DND-41 (cell line): ENCODE results near the gene SLC10A2.

ENCODE experiments used
- ATAC-seq: fragments of 200-7000 bp; cut with Tn5 transposase; 3 replicates; pipeline ENCODE4 v1.9.1; 2021; ENCODE audit warnings: low read depth; ENCODE audit not compliant: insufficient read depth
- DNase-seq: peaks from one replicate; pipeline ENCODE4 v3.0.0-alpha.2; 2020
- H2AFZ ChIP-seq: 2 replicates; pipeline ENCODE4 v1.6.0; 2012; ENCODE audit warnings: low read depth, low read length
- H3K27ac ChIP-seq: 2 replicates; pipeline ENCODE4 v1.5.1; 2012; ENCODE audit warnings: low read length, inconsistent platforms
- H3K27me3 ChIP-seq: fragments of 200-600 bp; sonication (generic); 2 replicates; pipeline ENCODE4 v1.6.0; 2012; ENCODE audit warnings: low read length, mild to moderate bottlenecking, inconsistent platforms; ENCODE audit not compliant: insufficient read depth, poor library complexity
- H3K36me3 ChIP-seq: 2 replicates; pipeline ENCODE4 v1.5.1; 2012; ENCODE audit warnings: low read length, inconsistent platforms; ENCODE audit not compliant: insufficient read depth
- H3K4me1 ChIP-seq: 2 replicates; pipeline ENCODE4 v1.5.1; 2012; ENCODE audit warnings: mild to moderate bottlenecking, low read length; ENCODE audit not compliant: insufficient read depth
- H3K4me2 ChIP-seq: 2 replicates; pipeline ENCODE4 v1.6.0; 2012; ENCODE audit warnings: mild to moderate bottlenecking, moderate library complexity, low read length, inconsistent platforms; ENCODE audit not compliant: insufficient read depth
- H3K4me3 ChIP-seq, 2 experiments: fragments of 200-600 bp in 1 of 2; shearing (Covaris generic) in 1 of 2; 2 replicates each; pipeline ENCODE4 v1.5.1; 2012 to 2016; ENCODE audit warnings: inconsistent platforms in 2 of 2, low read length in 2 of 2, mild to moderate bottlenecking in 2 of 2, low read depth in 1 of 2, moderate library complexity in 1 of 2
- H3K79me2 ChIP-seq: 2 replicates; pipeline ENCODE4 v1.6.0; 2012; ENCODE audit warnings: low read length, inconsistent platforms; ENCODE audit not compliant: insufficient read depth
- H3K9ac ChIP-seq: 2 replicates; pipeline ENCODE4 v1.6.0; 2012; ENCODE audit warnings: low read depth, mild to moderate bottlenecking, inconsistent platforms, low read length, moderate library complexity
- H3K9me3 ChIP-seq: 2 replicates; pipeline ENCODE4 v1.5.1; 2012; ENCODE audit warnings: low read length, moderate library complexity, mild to moderate bottlenecking, inconsistent platforms; ENCODE audit not compliant: insufficient read depth, severe bottlenecking
- H4K20me1 ChIP-seq: 2 replicates; pipeline ENCODE4 v1.6.0; 2012; ENCODE audit warnings: low read length; ENCODE audit not compliant: insufficient read depth
- EZH2 ChIP-seq: IDR thresholded peaks from 3 replicates; pipeline ENCODE4 v1.6.1; 2012; ENCODE audit warnings: borderline replicate concordance, low read depth, mild to moderate bottlenecking, moderate library complexity, low read length, inconsistent platforms; ENCODE audit not compliant: severe bottlenecking
- TF ChIP-seq, protein P1 (sequence below): IDR thresholded peaks from 2 replicates; pipeline ENCODE4 v1.5.1; 2012; ENCODE audit warnings: borderline replicate concordance, low read length, moderate library complexity, mild to moderate bottlenecking; ENCODE audit not compliant: poor library complexity, severe bottlenecking; ENCODE audit errors: extremely low read depth

Gene SLC10A2

DNA sequence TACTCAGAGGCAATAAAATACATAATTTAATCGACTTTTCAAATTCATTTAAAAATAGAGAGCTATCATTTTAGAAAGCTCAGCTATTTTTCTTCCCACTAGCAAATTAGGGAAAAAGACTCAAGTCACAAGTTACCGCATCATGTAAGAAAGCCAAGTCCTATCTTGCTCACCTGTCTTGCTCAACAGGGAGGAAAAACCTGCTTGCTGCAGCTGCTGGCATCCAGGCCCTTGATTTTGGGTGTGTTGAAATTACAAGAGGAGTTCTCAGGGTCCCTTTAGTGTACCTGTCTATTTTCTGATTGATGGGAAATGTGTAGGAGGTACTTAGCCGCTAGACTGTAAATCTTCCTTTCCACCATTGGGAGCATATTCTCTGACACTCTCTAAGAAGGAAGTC, 22.2 kb downstream of the SLC10A2 start:
- Histone ChIP-seq H3K4me3 (no peak overlapping the region), H4K20me1 (no peaks in the 10 kb centered on the region), H3K9ac (no peak overlapping the region), H3K4me1 (no peaks in the 10 kb centered on the region), H2AFZ (no peak overlapping the region), H3K4me2 (no peak overlapping the region), H3K79me2 (no peaks in the 10 kb centered on the region), H3K27ac (no peak overlapping the region), H3K9me3 (no peaks in the 10 kb centered on the region), H3K36me3 (no peaks in the 10 kb centered on the region), H3K27me3 (peaks cover 3% of the 10 kb centered on the region)
- DNase-seq (no peak), ATAC-seq (no peak)
- TF ChIP-seq EZH2, result no peak
- TF ChIP-seq, protein P1, sequence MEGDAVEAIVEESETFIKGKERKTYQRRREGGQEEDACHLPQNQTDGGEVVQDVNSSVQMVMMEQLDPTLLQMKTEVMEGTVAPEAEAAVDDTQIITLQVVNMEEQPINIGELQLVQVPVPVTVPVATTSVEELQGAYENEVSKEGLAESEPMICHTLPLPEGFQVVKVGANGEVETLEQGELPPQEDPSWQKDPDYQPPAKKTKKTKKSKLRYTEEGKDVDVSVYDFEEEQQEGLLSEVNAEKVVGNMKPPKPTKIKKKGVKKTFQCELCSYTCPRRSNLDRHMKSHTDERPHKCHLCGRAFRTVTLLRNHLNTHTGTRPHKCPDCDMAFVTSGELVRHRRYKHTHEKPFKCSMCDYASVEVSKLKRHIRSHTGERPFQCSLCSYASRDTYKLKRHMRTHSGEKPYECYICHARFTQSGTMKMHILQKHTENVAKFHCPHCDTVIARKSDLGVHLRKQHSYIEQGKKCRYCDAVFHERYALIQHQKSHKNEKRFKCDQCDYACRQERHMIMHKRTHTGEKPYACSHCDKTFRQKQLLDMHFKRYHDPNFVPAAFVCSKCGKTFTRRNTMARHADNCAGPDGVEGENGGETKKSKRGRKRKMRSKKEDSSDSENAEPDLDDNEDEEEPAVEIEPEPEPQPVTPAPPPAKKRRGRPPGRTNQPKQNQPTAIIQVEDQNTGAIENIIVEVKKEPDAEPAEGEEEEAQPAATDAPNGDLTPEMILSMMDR, result no peak

DNA sequence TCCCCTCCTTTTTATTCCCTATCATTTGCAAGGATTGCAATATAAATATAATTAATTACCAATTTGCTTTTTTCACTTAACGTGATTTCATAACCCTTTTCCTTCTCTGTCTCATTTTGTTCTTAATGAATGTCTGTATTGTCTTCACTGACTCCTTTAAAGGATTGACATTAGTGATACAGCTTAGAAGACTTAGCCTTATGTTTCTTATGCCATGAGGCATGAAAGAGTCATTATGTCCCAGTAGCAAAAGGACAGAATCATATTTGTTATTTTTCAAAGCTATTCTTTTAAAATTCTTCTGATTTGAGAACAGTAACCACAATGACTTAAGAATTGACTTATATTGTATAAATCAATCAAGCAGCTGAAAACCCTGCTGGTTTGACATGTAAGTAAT, 26.2 kb downstream of the SLC10A2 start:
- Histone ChIP-seq H3K4me2 (no peak overlapping the region), H2AFZ (no peak overlapping the region), H3K79me2 (no peaks in the 10 kb centered on the region), H3K27me3 (peaks cover 3% of the 10 kb centered on the region), H3K9me3 (no peaks in the 10 kb centered on the region), H4K20me1 (no peaks in the 10 kb centered on the region), H3K4me1 (no peaks in the 10 kb centered on the region), H3K4me3 (no peak overlapping the region), H3K9ac (no peak overlapping the region), H3K27ac (no peak overlapping the region), H3K36me3 (no peaks in the 10 kb centered on the region)
- no peak for ATAC-seq
- TF ChIP-seq, protein P1, result no peak
- TF ChIP-seq EZH2, result no peak
- no peak for DNase-seq

DNA sequence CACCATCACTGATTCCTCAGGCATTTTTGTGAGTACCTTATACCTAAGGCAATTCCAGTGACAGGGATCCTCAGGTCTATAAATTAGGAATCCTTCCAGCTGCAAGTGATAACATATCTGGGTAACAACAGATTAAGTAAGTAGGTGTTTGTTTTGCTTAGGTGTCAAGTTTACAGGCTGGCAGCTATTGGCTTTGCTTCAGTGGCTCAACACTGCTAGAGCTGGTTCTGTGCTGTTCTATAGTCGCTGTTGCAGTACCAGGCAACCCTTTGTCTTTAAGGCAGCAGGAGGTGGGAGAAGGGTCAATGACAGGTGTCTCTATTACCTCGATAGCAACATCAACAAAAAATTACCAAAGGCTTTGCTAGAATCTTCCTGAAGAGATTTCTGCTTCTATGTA, 27.0 kb downstream of the SLC10A2 start:
- H3K79me2 ChIP-seq, result no peaks in the 10 kb centered on the region
- no peak overlapping the region for H3K27ac ChIP-seq

More for the DNA sequence above, 27.0 kb downstream of the SLC10A2 start:
- Histone ChIP-seq H3K4me3 (no peak overlapping the region), H4K20me1 (no peaks in the 10 kb centered on the region), H3K4me2 (no peak overlapping the region), H3K4me1 (no peaks in the 10 kb centered on the region), H3K9me3 (no peaks in the 10 kb centered on the region), H3K9ac (no peak overlapping the region), H3K36me3 (no peaks in the 10 kb centered on the region), H3K27me3 (peaks cover 3% of the 10 kb centered on the region), H2AFZ (no peak overlapping the region)
- no peak for DNase-seq
- TF ChIP-seq EZH2, result no peak
- TF ChIP-seq, protein P1, result no peak
- ATAC-seq, result no peak
